ENCODE results near the gene TMEM33.

The TMEM33 gene

DNA sequence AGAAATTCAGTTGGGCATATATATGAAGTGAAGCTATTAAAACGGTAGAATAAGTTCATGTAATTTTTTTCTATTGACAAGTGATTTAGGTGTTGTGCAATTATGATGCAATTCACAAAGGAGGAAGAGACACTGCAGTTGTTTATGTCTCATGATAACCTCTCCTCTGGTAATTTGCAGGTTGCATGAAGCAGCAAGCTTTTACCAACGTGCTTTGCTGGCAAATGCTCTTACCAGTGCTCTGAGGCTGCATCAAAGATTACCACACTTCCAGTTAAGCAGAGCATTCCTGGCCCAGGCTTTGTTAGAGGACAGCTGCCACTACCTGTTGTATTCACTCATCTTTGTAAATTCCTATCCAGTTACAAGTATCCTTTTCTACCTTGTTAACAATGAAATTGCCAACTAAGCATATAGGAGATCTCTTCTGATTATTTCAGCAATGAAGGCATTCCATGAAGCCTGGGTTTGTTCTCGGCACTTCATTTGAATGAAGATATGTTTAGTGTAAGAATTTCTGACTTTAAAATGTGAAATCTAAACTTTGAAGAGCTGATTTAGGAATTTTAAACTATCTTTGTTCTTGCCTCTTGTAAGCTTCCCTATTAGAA lies 3.9 kb downstream of the TMEM33 start:
- no peak for DNase-seq (ENCODE audit: low read depth, low spot score)

DNA sequence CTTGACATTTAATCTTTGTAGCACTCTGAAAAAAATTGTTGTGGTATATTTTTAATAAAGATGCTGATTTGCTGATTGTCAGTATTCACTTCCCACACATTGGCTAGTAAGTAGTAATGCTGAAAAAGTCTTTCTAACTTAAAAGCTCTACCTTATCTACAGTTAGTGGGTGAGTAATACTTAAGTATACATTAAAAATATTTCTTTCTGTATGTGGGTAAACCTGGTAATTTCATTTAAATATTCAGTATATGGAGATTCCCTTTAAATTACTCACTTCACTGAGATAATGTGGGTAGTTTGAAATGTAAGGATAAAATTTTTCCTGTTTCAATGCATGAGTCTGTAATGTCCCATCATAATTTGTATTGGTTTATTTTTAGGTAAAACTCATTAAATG lies 5.6 kb downstream of the TMEM33 start:
- no peak for DNase-seq (ENCODE audit: low read depth, low spot score)

DNA sequence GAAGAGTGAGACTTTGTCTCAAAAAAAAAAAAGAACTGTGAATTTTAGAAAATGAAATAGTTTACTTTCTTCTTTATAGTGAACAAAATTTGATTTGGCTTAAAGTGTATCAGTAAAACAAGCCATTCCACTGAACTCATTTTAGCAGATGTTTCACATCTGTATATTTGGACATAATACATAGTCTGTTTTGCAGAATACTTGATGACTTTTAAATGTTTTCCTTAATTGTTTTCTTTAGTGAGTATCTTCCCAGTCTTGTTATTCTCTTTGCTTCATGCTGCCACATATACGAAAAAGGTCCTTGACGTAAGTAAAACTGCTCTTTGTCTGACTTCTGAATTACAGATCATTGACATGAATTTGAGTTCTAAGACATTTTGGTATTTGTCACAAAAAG lies 8.3 kb downstream of the TMEM33 start:
- no peak for DNase-seq (ENCODE audit: low read depth, low spot score)

DNA sequence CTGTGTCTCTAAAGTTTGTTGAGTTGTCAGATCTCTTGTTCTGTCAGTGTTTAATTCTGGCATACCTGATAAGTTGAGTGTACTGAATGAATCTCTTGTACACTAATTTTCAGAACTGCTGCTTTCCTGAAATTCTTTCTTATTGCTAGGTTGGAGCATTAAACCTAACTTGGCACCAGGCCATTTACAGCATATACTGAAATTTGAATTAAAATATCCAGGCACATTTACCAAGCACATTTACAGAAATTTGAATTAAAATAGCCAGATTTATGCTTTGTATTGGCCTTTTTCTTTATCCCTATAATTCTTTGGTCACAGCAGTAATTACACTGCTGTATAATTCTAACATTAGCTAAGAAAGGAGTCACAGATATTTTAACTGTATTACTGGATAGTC lies 8.9 kb downstream of the TMEM33 start:
- no peak for DNase-seq (ENCODE audit: low read depth, low spot score)

DNA sequence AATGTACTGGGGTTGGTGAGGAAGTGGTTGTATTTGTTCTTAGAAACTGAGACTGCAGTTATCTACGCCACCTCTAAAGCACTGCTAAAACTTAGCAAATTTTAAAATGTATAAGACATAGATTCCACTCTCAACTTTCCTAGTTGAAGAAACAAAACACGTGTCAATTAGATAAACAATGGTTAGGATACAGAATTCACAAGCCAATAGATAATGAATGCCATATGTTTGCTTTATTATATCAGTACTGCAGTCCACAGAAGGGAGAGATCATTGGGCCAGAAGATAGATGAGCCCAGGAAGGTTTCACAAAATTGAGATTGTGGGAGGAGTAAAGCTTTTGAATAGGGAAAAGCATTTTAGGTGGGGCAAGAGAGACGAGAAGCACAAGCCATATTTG lies 14.3 kb downstream of the TMEM33 start:
- no peak for DNase-seq (ENCODE audit: low read depth, low spot score)

DNA sequence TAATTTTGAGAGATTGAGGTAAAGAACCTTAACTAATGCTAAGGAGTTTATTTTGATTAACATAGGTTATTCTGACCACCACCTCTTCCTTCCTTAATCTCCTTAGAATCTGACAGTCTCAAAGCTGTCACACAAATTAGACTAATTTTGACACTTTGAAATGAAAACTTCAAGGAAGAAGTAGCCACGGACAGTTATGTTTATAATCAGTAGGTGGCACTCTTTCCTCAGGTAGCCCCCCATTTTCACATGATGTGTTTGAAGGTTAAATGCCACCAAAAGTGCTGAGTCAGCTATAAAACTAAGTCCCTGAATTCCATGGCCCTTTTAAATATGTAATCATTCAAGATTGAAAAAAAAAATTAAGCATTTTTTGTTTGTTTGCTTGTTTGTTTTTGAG lies 22.4 kb downstream of the TMEM33 start:
- no peak for DNase-seq (ENCODE audit: low read depth, low spot score)

DNA sequence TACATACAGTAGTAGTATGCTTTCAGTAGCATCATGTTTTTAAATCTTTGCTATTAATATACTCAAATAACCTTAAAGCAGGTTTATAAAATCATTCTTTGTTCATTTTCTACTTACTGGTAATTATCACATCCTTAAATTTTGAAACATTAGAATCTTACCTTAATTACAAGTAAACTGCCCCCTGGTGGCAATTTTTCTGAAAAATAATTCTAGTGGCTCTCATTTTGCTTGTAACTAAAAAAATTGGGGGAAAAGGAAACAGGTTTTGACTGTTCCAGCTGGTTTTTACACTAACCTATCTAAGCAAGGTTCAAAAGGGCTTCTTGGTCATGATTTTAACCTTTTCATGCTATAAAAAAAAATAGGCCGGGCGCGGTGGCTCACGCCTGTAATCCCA lies 27.9 kb downstream of the TMEM33 start:
- no peak for DNase-seq (ENCODE audit: low read depth, low spot score)

DNA sequence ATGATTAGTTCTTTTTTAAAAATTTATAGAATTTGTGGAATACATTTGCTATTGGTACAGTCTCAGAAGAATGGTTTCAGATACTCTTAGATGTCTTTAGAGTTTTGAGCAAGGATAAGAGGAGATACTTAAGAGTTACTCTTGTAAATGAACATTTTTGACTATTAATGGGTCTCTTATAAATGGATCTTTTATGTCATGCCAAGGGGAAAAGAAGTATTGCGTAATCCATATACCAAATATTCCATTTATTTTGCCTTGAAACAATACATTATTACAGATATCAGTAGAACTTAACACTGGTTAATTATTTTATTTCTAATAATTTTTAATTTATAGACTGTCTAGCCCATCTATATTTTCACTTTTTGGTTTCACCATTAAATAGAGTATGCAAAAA lies 29.2 kb downstream of the TMEM33 start:
- no peak for DNase-seq (ENCODE audit: low read depth, low spot score)

DNA sequence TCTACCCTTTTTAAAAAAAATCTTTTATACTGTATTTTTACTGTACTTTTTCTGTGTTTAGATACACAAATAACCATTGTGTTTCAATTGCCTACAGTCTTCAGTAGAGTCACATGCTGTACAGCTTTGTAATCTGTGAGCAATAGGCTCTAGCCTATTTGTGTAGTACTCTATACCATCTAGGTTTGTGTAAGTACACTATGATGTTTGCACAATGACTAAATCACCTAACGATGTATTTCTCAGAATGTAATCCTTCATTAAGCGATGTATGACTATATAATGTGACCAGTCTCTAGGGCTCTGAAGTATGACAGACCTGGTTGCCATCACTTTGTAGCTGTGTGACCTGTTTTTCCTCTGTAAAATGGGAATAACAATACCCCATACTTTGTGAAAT lies 32.2 kb downstream of the TMEM33 start:
- no peak for DNase-seq (ENCODE audit: low read depth, low spot score)

DNA sequence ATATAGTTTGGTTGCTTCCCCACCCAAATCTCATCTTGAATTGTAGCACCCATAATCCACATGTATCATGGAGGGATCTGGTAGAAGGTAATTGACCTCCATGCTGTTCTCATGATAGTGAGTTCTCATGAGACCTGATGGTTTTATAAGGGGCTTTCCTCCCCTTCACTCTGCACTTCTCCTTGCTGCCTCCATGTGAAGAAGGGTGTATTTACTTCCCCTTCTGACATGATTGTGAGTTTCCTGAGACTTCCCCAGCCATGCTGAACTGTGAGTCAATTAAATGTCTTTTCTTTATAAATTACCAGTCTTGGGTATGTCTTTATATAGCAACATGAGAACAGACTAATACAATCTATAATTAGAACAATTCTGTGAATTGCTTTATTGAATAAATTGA lies 34.4 kb downstream of the TMEM33 start:
- DNase-seq (ENCODE audit: low read depth, low spot score): no peak

DNA sequence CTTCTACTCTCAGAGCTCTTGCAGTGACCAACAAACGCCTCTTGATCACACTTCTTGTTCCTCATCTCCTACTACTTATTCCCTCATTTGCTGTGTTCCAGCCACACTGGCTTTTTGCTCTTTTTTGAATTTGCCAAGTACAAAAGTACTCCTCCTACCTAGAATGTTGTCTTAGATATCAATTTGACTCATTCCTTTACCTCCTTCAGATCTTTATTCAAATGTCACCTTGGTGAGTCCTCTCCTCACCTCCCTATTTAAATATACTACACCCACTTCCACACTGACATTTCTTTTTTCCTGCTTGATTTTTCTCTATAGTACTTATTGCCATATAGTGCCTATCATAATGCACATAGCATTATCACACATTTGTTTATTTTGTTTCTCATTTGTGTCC lies 40.1 kb downstream of the TMEM33 start:
- no peak for DNase-seq (ENCODE audit: low read depth, low spot score)

DNA sequence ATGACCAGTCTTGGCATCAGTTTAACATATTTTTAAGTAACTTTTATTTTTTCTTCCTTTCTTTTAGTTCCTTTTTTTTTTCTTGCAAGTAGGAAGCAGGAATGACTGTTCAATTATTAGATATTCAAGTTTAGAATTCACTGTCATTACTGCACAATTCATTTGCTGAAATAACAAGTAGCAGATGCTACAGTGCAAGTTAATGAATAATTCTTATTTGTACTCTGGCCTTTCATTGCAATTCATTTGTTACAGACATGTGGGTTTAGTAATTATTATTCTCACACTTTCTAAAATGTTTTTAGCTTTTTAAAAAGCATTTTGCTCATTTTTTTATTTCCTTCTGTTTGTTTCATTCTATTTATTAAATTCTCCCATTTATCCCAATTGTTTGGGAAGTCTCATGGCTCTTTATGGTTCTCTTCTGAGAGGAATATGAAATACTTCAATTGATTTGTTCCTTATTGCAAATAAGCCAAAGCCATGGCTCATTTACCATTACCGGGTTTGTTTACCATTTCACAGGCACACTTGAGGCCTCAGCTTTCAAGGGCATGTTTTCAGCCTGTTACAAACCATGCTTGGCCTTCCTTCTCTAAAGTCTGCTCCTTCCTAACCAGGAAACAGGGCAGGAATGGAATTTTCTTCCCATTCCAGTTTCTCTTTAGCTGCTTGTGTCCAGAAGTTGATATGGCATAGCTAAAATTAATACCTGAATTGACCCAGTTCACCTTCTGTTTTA lies 41.7 kb downstream of the TMEM33 start:
- DNase-seq (ENCODE audit: low read depth, low spot score): no peak

DNA sequence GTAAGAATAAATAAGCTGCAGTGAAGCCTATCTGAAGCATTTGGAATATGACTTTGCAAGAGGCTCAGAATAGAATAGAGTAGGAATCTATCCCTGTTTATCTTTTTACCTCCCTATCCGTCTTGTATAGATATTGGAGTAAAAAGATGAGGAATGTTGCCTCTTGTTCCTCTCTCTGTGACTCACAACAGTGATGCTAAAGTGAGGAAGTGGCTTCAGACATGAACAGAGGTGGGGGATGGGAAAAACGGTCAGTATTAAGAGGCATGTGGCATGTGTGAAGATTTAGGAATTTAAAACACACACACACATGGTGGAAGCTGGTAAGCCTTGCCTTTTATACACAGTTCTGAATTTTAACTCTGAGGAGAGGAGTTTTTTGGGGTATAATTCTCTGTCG lies 42.5 kb downstream of the TMEM33 start:
- DNase-seq (ENCODE audit: low read depth, low spot score): no peak

DNA sequence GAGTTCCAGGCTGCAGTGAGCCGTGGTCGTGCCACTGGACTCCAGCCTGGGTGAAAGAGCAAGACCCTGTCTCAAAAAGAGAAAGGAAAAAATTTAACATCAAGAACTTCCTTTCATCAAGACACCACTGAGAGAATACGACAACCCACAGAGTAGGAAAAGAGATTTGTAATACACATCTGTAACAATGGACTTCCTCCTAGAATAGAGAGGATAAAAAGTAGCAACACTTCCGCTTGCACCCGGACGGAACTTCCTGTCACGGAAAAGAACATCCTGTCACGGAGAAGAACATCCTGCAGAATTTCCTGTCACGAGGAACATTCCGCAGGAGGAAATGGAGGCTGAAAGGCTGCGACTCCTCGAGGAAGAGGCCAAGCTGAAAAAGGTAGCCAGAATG lies 46.2 kb downstream of the TMEM33 start, which contains the start of gene DCAF4L1:
DCAF4L1 (plus strand) TSS at position 301 of the 400 bp plus-strand sequence; CDS start at position 338, 37 bp downstream.
- DNase-seq (ENCODE audit: low read depth, low spot score): no peak

DNA sequence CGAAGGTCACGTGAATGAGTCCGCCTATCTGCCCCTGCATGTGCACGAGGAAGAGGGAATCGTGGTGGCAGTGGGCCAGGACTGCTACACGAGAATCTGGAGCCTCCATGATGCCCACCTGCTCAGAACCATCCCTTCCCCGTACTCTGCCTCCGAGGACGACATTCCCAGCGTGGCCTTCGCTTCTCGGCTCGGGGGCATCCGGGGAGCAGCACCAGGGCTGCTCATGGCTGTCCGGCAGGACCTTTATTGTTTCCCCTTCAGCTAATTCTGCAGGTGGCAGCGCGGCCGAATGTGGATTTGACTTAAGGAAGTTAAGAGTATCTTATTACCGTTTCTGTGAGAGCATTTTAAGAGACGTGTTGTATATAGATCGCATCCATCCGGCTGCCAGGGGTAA lies 47.5 kb downstream of the TMEM33 start:
- DNase-seq (ENCODE audit: low read depth, low spot score): no peak

DNA sequence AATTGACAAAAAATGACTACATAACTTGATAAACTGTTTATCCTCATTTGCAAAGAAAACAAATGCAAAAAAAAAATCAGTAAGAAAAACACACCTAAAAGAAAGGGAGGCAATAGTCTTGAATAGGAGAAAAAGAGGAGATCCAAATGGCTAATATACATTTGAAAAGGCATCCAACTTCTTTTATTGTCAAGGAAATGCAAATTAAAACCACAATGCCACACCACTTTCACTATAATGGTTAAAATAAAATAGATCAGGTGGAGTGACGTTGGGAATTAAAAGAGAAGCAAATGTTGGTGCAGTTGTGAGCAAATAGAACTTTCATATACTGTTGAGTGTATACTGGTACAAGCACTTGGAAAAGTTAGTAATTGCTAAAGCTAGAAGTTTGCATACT lies 49.9 kb downstream of the TMEM33 start:
- DNase-seq (ENCODE audit: low read depth, low spot score): no peak

DNA sequence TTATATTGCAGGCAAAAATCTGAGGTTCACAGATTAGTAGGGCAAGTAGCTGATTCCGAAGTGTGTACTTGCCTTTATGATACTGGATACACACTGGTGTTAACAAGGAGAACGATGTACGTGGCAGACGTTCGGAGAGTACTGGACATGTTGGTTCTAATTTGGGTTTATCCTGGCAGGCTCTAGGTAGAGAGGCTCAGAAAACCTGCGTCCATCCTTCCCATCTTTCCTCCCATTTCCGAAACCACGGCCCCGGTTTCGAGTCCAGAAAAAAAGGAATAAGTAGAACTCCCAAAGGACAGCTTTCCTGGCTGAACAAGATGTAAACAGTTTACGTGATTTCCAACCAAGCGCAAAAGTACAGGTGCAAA lies 54.8 kb downstream of the TMEM33 start:
- no peak for DNase-seq (ENCODE audit: low read depth, low spot score)

DNA sequence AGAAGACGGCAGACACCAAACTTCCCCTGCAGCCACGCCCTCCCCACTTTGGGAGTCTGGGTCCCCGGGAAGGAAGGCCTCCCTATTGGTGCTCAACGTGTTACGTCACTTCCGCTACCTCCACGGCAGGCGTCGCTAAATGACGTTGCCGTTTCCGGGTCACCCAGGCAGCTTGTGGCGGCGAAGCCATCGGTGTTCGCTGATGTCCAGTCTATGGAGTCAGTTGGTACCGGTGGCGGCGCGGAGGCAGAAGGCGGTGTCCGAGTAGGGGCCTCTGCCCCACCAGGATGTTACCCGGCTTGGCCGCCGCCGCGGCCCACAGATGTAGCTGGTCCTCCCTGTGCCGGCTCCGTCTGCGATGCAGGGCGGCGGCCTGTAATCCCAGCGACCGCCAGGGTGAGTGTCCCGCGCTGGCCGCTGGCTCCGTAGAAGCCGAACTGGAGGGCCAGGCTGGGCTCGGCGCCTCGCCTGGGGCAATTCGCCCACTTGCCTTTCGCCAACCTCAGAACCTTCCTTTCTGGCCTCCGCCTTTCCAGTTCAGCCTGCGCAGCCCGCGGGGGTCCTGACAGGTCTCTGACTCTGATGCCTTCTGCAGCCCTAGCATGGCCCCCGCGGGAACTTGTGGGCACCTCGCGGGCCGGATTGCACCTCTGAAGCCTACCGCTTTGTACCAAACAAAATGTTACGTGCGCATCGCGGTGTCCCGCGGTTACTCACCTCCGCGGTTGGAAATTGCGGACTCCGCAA lies 55.3 kb downstream of the TMEM33 start, which contains the start of gene SLC30A9:
SLC30A9 (plus strand) TSS at position 166 of the 747 bp plus-strand sequence; CDS start at position 288, 122 bp downstream.
- peak; percentile 83 for DNase-seq (ENCODE audit: low read depth, low spot score)

DNA sequence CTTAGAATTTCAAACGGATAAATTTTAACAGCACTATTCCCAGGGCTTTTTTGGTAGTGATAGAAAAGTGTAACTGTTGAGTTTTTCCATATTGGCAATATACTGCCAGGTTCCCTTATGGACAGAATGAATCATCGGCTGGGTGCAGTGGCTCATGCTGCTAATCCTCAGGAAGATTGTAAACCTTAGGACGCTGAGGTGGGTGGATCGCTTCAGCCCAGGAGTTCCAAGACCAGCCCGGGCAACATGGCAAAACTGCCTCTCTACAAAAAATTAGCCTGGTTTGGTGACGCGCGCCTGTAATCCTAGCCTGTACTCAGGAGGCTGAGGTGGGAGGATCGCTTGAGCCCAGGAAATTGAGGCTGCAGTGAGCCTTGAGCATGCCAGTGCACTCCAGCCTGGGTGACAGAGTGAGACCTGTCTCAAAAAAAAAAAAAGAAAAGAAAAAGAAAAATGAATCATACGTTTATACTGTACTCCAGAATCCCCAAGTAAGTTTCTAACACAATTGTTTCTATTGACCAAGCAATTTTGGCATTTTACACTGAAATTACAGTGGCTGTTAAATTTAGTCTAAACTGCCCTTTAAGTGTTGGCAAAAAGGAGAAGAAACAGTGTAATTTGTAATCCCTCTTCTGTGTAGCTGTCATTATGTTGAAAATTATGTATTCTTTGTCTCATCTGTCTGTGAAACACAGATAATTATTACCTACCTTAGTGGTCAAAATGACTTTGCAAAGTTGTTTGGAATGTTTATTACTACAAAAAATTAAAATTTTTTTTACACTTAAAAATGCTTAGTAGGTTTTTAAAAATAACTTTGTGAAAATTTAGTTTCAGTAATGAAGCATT lies 56.9 kb downstream of the TMEM33 start:
- DNase-seq (ENCODE audit: low read depth, low spot score): no peak

DNA sequence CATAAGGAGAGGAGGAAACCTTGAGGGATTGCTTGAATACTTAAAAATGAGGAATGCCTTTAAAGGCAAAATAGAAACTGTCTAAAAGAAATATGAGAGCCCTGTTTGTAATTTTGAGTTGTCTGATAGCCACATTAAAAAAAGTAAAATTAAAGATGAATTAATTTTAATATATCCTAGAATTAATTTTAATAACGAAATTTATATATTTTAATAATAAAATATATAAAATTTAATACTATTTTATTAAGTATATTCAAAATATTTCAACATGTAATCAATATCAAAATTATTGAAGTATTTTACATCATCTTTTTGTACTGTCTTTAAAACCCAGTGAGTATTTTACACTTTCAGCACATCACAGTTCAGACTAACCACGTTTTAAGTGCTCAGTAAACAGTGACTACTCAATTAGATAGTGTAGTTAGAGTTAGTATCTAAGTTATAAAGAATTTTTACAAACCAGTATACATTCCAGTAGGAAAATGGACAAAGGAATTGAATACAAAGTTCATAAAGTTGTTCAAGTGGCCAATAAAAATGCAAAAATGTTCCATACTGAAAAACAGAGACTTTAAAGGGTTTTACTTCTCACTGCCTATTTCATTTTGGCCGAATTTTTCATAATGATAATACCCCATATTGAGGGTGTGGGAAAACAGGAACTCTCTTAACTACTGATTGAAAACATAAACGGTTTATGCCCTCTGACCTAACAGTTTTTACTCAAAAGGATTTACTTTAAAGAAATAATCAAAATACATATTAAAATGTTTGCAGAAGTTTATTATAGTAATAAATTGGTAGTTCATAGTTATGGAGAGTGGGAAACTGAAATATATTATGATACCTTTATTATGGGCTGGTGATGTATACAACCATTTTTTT lies 58.0 kb downstream of the TMEM33 start:
- no peak for DNase-seq (ENCODE audit: low read depth, low spot score)

DNA sequence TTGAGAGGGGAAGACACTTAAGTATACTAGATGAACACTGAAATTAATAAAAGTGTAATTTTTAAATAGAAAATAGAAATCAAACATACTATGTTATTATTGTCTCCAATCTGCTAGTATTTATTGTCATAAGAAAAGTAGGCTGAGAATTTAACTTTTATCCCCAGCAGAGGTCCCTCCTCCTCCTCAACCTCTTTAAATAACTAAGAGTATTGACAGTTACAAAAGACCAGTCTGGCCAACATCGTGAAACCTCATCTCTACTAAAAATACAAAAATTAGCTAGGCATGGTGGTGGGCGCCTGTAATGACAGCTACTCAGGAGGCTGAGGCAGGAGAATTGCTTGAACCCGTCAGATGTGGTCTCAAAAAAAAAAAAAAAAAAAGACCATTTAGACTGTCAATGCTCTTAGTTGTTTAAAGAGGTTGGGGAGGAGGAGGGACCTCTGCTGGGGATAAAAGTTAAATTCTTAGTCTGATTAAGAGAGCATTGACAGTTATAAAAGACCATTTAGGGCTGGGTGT lies 59.3 kb downstream of the TMEM33 start:
- no peak for DNase-seq (ENCODE audit: low read depth, low spot score)
